DMS79 treated with DMSO at 0.1 percent for 48 hours (cell line): Measurements from ENCODE around the gene TBPL2.
"Not testable (repeated sequence)": the region's sequence is repeated elsewhere in the genome, so short reads cannot be mapped to it uniquely, and the experiment has no call there.

Source experiments
- DNase-seq: peaks from one replicate; lab custom pipeline; 2025; lab: John Stamatoyannopoulos, UW

The TBPL2 gene

GRCh38 chr14:55401751-55402150 is 38.7 kb downstream of the TBPL2 start:
- DNase-seq, result no peak

- DNase-seq, result no peak
Measured at GRCh38 chr14:55399852-55400251, 40.6 kb downstream of the TBPL2 start.

DNA sequence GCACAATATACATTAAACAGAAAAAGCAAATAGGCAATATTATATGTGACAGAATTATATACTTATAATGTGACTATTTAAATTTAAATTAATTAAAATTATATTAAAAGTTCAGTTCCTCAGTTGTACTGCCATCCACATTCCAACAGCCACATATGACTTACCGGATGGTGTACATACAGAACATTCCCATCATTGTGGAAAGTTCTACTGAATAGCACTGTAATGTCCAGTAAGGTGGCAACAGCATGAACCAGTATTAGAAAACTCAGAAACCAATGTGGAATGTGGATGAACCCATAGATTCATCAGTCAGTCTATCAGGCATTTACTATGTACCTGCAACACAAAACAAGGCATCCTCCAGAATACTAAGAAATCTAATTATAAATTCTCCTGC is 41.2 kb downstream of the TBPL2 start:
- DNase-seq, result no peak

DNA sequence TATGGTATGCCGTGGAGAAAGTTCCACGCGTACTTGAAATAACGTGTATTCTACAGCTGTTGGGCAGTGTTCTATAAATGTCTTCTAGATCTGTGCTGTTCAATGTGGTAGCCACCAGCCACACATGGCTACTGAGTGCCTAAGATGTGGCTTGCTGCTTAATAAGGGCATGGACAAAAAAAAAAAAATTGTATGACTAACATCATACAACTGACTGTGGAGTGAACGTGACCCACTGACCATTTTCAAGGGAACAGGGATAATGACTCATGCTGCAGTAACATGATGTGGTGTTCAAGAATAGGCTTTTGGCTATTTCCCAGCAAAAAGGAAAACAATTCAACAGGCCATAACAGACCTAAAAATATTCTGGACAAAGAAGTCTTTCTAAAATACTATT is 41.7 kb downstream of the TBPL2 start:
- no peak for DNase-seq

DNA sequence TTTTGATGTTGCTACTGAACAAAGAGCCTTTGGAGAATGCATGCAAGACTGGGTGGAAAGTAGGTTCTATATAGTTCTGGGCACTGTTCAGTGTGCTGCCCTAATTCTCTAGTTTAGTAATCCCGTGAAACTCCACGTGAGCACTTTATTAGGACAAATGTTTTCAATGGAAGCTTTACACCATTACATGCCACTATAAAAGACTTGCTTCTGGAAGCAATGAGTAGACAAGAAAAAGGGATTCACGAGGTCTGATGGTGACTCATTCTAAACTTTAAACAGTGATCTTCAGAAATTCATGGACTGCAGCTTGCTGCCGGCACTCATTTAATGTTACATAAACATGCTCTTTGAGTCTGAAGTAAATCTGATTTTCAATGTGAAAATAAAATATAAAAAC is 51.1 kb downstream of the TBPL2 start:
- no peak for DNase-seq

GRCh38 chr14:55388160-55388559 is 52.3 kb downstream of the TBPL2 start:
- DNase-seq, result no peak

- DNase-seq, result no peak
Measured at GRCh38 chr14:55387121-55387520, 53.3 kb downstream of the TBPL2 start.

DNA sequence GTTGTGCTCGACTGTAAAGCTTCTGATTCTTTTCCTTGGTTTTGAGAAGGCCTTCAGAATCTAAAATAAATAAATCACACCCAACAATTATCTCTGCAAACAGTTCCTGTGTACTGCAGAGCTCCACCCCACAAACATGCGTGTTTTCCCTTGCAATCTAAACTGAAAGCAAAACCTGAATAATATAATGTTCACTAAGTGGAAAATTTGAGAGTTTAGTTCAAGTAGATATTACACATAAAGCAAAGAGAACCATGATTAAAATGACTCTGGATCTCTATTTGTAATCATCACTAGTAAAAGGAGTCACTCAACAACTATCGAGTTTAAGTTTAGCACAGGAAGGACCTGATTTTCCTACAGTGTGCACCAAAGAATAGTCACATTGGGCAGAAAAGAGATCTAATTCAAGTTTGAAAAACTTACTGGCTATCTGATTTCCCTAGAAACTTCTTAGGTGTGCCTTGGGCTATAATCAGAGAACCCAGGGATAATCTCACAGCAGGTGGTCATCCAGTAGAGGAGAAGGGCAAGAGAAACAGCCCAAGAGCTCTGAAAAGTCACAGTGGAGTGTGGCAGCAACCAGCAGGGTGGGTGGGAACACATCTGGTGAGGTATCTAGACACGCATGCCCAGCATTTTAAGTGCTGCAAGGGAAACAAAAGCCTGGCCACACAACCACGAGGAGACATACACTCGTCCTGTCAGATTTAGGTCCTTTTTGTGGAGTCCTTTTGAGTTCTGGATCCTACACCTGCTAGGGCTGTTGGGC is 54.2 kb downstream of the TBPL2 start:
- DNase-seq, result no peak

GRCh38 chr14:55384536-55384935 is 55.9 kb downstream of the TBPL2 start:
- no peak for DNase-seq

- no peak for DNase-seq
Measured at GRCh38 chr14:55383541-55384140, 56.8 kb downstream of the TBPL2 start.

- not testable (repeated sequence) for DNase-seq
Measured at GRCh38 chr14:55383056-55383466, 57.4 kb downstream of the TBPL2 start.

DNA sequence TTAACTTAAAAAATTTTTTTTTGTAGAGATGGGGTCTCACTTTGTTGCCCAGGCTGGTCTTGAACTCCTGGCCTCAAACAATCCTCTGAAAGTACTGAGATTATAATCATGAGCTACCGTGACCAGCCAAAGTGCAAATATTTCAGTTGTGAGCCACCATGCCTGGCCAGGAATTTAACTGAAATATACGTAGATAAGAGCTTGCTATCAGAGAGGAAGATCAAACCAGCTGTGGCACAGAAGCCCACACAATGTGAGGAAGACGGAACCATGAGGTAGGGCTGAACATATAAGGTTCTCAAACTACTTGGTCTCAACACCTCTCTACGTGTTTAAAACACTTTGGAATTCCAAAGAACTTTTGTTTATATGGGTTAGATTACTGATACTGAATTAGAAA is 57.9 kb downstream of the TBPL2 start:
- DNase-seq, result no peak

DNA sequence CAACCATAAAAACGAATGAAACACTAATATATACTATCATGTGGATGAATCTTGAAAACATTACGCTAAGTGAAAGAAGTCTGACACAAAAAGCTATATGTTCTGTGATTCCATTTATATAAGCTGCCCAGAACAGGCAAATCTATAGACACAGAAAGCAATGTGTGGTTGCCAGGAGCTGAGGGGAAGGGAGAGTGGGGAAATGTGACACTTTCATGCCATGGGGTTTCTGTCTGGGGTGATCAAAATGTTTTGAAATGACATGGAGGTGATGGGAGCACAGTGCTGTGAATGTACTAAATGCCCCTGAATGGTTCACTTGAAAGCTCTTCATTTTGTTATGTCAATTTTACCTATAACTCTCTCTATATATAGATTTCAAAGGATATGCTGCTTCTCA is 58.9 kb downstream of the TBPL2 start:
- no peak for DNase-seq

DNA sequence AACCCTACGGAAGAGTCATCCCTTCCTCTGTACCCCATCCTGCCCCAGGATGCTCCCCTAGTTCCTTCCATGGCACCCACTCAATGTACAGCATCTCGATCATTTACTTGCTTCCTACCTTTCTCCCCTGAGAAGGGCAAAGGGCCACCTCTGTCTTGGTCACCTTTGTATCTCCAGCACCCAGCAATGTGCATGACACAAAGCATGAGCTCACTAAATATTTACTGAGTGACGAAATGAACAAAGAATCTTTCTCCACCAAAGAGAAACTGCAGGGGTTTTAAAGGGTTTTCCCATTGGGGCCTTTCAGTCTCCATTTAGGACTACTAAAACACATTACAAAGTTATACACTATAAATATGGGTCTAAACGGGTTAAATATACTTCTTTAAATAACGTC is 59.4 kb downstream of the TBPL2 start:
- DNase-seq, result no peak

GRCh38 chr14:55377236-55377635 is 63.2 kb downstream of the TBPL2 start:
- DNase-seq, result no peak

- no peak for DNase-seq
Measured at GRCh38 chr14:55374771-55375170, 65.6 kb downstream of the TBPL2 start.

GRCh38 chr14:55373784-55374705 is 66.4 kb downstream of the TBPL2 start:
- no peak for DNase-seq

GRCh38 chr14:55372825-55373224 is 67.6 kb downstream of the TBPL2 start:
- no peak for DNase-seq

DNA sequence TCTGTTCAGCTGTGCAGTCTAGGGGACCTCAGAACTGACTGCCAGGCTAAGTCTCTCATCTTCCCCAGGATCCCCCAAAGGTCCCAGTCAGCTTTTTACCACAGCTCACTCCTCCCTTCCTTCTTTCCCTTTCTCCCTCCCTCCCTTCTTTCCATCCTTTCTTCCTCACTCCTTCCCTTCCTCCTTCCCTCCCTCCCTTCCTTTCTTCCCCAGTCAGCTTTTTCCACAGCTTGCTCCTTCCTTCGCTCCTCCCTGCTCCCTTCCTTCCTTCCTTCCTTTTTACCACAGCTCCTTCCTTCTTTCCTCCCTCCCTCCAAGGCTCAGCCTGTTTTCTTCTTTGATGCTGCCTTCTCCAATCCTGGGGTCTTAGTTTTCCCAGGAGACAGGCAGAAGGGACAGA is 68.0 kb downstream of the TBPL2 start:
- DNase-seq, result no peak

DNA sequence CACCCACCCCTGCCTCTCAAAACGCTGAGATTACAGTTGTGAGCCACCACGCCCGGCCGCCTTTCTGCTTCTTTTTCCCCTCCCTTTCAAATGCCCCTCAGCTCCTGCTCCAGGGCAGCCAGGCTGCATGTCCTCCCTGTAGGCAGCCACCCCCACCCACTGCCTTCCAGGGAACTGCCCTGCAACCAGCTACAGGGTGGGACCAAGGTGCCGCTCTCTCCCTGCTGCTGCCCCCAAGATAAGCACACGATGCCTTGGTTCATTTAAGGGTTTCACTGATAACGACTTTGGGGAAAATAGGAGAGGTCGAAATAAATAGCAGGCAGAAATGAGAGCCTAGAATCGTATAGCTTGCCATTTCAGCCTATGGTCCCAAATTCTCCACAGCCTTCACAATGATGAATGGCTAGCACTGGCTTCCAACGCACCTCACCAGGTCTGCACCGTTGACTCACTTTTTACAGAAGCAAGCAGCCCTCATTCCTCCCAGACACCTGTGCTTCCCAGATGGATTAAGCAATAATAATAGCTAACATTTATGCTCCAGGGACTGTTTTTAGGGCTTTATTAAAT is 69.4 kb downstream of the TBPL2 start:
- no peak for DNase-seq

DNA sequence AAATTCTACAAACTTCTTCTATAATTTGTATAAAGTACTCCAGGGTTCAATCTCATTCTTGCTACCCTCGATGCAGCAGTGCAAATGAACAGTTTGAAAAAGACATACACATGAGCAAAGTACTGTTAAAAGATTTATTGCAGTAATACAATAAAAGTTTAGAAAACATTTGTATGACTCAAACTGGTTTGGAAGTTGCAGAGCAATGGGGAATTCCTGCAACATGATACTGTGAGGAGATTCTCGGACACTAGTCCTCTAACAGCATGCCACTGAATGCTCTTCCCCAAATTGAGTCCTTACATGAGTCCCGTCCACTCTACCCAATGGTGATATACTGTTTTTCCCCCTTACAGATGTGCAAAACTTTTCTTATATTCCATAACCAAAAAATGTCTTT is 74.1 kb downstream of the TBPL2 start:
- DNase-seq, result no peak
